ENCODE measurements around the gene GNS. TPM values are rescaled to one million over a fixed set of nuclear protein-coding genes. Genes with fewer than 3 reads are reported as not detected.

GNS gene
- total and polyA plus RNA-seq, 2 donors (not counting 3 experiments of a cell fraction or from before 2014, with no cell fraction given), result 107 to 142 TPM

- DNase-seq (ENCODE audit: low read depth, low spot score) (no peak), FAIRE-seq (no peak)
- H3K4me1 ChIP-seq (ENCODE audit: control insufficient read depth, extremely low read depth, insufficient read depth, low read length), result no peaks in the 10 kb centered on the region
- no peak overlapping the region for H3K9ac ChIP-seq (replicated peaks; ENCODE audit: extremely low read depth, insufficient read depth, low read length)
- no peaks in the 10 kb centered on the region for H4K20me1 ChIP-seq (replicated peaks; ENCODE audit: control insufficient read depth, extremely low read depth, insufficient read depth, low read length)
- CTCF ChIA-PET, result interaction anchor here (1.4 to 1.8 kb wide), 2 partner anchors 23 to 85 kb away, joined by 3 to 5 read pairs; no protein-coding TSS in a partner anchor
- H3K27me3 ChIP-seq (ENCODE audit: control insufficient read depth in 2 of 2, insufficient read depth in 2 of 2, low read length in 2 of 2), result no peaks in the 10 kb centered on the region
- TF ChIP-seq EZH2 (IDR thresholded peaks at IDR 0.05; ENCODE audit: borderline replicate concordance, low read depth, low read length, severe bottlenecking) (no peak), GATA2 (IDR thresholded peaks at IDR 0.05; ENCODE audit: insufficient read depth, insufficient read length, low read depth, low read length) (no peak), MYC (IDR thresholded peaks at IDR 0.05; ENCODE audit: low read depth, low read length) (no peak), FOS (IDR thresholded peaks at IDR 0.05; ENCODE audit: borderline replicate concordance, insufficient read depth, low read length) (no peak), JUN (IDR thresholded peaks at IDR 0.05; ENCODE audit: borderline replicate concordance, insufficient read depth, insufficient read length, low read depth) (no peak), MAX (IDR thresholded peaks at IDR 0.05; ENCODE audit: insufficient read depth, insufficient read length) (no peak), POLR2A (IDR thresholded peaks at IDR 0.05; ENCODE audit: low read depth, low read length) (no peak), POLR2AphosphoS5 (IDR thresholded peaks at IDR 0.05; ENCODE audit: insufficient read depth, low read depth, low read length) (no peak)
- no peaks in the 10 kb centered on the region for H3K9me3 ChIP-seq (replicated peaks; ENCODE audit: control insufficient read depth, insufficient read depth, low read length)
- intact Hi-C loops (cut with micrococcal nuclease) (no loop called here), dilution Hi-C loops (cut with MboI; ENCODE audit: extremely low pct_ligation_motif_present, low sequenced_read_pairs) (no loop called here)
- H3K4me3 ChIP-seq (replicated peaks in 1 of 3; ENCODE audit: insufficient read depth in 1 of 3, low read depth in 1 of 3, low read length in 3 of 3), result no peak overlapping the region
- H3K9me1 ChIP-seq (replicated peaks; ENCODE audit: control insufficient read depth, extremely low read depth, insufficient read depth, low read length), result no peaks in the 10 kb centered on the region
- no peak overlapping the region for H3K4me2 ChIP-seq (ENCODE audit: insufficient read depth, low read length)
- POLR2A ChIA-PET, result no interaction called here
- H3K36me3 ChIP-seq (ENCODE audit: control insufficient read depth in 2 of 2, extremely low read depth in 1 of 2, insufficient read depth in 2 of 2, low read length in 2 of 2), result peaks cover 8 to 19% of the 10 kb centered on the region in 2 experiments
- BruUV-seq (replicated peaks), result no TSS peak
- no peaks in the 10 kb centered on the region for H3K79me2 ChIP-seq (ENCODE audit: control insufficient read depth, insufficient read depth, low read length)
- H3K27ac ChIP-seq (ENCODE audit: insufficient read depth, low read depth, low read length), result no peak overlapping the region
- H2AFZ ChIP-seq (ENCODE audit: low read depth, low read length), result no peak overlapping the region
These were observed 42.3 kb downstream of the GNS start for GRCh38 chr12:64716839-64717455.

Measured in endothelial cell of umbilical vein (primary cell).